GM21786 (cell line): ENCODE data around the gene CDKAL1.
"Not testable (repeated sequence)": the region's sequence is repeated elsewhere in the genome, so short reads cannot be mapped to it uniquely, and the experiment has no call there.

Experiments used
- ATAC-seq: cut with Tn5 transposase; IDR thresholded peaks from one replicate; pipeline ENCODE4 v1.9.1; 2021; ENCODE audit not compliant: unreplicated experiment

Gene CDKAL1

GRCh38 chr6:20909621-20910020 is 375.4 kb downstream of the CDKAL1 start:
- ATAC-seq, result no peak

DNA sequence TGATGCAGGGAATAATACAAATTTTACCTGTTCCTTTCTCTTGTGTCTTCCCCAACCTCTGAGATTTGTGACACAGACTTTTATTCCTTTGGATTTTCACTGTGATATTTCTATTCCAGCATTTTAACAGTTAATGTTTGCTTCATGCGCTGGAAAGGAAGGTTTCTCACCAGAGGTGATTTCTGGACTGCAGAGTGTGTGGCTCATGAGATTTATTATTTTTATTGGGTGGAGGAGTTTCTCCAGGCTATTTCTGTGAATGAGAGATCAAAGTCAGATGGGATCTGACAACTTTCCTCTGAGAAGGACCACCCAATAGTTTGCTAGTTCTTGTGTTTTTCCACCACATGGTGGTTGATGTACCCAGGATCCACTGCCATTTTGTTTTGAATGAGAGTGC is 377.5 kb downstream of the CDKAL1 start:
- ATAC-seq, result no peak

DNA sequence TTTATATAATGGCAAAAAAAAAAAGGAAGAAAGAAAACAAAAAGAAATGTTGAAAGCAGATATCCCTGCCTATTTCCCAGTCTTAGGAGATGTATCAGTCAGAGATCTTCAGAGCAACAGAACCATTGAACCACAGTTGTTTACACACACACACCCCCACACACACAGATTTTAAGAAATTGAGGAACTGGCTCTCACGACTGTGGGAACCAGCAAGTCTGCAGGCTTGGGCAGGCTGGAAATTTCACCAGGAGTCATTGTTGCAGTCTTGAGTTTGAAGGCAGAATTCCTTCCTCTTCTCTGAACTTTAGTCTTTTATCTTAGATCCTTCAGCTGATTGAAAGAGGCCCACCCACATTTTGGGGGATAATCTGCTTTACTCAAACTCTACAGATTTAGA is 380.9 kb downstream of the CDKAL1 start:
- no peak for ATAC-seq

DNA sequence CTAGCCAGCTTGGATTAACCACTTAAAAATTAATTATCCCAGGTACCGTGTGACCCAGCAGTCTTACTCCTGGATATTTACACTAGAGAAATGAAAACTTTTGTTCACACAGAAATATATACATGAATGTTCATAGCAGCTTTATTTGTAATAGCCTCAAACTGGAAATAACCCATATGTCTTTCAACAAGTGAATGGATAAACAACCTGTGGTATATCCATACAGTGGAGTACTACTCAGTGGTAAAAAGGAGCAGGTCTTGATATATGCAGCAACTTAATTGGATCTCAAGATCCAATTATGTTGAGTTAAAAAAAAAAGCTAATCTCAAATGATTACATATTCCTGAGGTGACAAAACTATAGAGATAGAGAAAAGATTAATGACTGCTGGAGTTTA is 381.4 kb downstream of the CDKAL1 start:
- ATAC-seq, result no peak

- ATAC-seq, result no peak
Observed at GRCh38 chr6:20916086-20916485, 381.8 kb downstream of the CDKAL1 start.

DNA sequence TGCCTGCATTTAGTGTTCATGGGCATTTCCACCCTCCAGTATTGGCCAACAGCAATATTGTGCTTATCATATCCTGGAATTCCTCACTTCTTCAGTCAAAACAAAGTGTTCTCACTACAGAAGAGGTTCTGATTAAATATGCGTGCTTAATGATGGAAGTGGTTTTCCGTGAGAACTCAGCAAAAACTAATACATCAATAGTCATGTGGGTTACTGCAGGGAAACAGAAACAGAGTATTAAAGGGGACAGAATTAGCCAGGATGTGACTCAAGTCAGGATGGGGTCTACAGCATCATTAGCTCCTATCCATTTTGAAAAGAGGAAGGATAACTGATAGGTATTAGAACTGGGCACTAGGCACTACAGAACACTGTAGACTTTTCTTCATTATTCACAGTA is 384.6 kb downstream of the CDKAL1 start:
- ATAC-seq, result peak; percentile 35

- ATAC-seq, result peak; percentile 66
Observed at GRCh38 chr6:20919677-20920385, 385.6 kb downstream of the CDKAL1 start.

- ATAC-seq, result no peak
Observed at GRCh38 chr6:20921578-20921977, 387.3 kb downstream of the CDKAL1 start.

DNA sequence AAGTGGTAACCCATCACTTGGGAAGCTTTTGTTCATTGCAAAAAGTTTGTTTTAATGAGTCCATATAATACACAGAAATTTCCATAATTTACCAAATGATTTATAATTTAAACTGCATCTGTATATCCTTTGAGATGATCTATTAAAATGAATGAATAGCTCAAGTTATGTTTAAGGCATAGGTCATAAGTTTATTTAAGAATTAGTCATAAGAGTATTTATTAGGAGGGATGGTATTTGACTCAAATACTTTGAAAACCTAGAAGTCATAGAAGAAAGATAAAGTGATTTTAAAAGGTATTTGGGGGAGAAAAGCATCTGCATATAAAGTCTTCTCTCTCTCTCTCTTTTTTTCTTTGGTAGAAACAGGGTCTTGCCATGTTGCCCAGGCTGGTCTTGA is 388.5 kb downstream of the CDKAL1 start:
- ATAC-seq, result no peak

DNA sequence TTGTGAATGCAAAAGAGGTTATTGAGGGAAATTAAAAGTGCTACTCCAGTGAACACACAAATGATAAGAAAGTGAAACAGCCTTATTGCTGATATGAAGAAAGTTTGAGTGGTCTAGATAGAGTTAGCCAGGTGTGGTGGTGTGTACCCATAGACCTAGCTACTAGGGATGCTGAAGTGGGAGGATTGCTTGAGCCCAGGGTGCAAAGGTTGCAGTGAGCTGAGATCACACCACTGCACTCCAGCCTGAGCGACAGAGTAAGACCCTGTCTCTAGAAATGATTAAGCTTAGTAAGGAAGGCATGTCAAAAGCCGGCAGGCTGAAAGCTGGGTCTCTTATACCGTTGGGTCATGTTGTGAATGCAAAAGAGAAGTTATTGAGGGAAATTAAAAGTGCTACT is 389.8 kb downstream of the CDKAL1 start:
- not testable (repeated sequence) for ATAC-seq

DNA sequence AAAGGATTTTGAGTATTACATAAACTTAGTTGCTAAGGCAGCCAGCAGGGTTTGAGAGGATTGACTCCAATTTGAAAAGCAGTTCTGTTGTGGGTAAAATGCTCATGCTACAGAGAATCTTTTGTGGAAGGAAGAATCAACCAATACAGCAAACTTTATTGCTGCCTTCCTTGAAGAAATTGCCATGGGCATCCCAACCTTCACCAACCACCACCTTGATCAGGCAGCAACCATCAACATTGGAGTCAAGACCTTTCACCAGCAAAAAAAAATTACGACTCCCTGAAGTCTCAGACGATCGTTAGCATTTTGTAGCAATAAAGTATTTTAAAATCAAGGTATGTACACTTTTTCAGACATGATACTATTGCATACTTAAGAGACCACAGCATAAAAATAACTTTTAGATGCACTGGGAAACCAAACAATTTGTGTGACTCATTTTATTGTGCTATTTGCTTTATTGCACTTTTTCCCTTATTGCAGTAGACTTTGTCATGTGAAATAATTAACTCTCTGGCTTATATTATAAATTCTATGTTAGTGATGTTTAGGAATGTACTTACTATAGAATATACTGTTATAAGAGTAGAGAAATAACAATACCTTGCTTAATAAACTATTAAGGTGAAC is 390.8 kb downstream of the CDKAL1 start:
- no peak for ATAC-seq

GRCh38 chr6:20927130-20927860 is 393.0 kb downstream of the CDKAL1 start:
- ATAC-seq, result no peak

GRCh38 chr6:20929283-20929682 is 395.0 kb downstream of the CDKAL1 start:
- ATAC-seq, result no peak

DNA sequence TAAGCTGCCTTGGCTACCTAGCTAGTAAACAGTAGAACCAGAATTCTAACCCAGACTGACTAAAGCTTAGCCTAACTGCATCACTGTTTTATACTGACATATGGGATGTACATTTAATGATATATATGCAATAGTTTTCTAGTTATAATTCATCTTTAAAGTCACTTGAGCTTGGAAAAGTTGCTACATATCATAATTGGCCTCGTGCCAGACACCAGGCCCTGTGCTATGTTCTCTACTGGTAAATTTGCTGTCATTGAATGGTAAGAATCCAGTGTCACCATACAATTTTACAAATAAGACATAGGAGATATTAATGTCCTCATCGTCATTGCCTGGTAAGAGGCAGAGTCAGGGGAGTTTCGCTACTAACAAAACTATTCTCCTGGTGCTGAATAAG is 396.8 kb downstream of the CDKAL1 start:
- no peak for ATAC-seq

GRCh38 chr6:20931772-20932171 is 397.5 kb downstream of the CDKAL1 start:
- no peak for ATAC-seq

DNA sequence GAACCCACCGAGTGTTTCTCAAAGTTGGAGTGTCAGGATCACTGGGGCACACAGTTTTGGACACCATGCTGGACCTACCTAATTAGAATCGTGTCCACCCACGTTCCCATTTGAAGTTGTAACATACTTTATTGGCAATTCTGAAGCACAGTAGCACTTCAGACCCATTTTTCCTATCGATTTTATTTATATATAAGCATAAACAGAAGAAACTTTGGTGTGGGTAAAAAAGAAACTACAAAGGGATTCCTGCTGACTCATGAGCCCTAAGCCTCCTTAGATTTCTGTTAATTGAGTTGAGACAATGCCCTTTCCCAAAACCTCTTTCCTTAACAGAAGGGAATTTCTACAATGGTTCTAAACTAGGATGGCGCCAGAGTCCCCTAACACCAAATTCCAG is 398.0 kb downstream of the CDKAL1 start:
- no peak for ATAC-seq

DNA sequence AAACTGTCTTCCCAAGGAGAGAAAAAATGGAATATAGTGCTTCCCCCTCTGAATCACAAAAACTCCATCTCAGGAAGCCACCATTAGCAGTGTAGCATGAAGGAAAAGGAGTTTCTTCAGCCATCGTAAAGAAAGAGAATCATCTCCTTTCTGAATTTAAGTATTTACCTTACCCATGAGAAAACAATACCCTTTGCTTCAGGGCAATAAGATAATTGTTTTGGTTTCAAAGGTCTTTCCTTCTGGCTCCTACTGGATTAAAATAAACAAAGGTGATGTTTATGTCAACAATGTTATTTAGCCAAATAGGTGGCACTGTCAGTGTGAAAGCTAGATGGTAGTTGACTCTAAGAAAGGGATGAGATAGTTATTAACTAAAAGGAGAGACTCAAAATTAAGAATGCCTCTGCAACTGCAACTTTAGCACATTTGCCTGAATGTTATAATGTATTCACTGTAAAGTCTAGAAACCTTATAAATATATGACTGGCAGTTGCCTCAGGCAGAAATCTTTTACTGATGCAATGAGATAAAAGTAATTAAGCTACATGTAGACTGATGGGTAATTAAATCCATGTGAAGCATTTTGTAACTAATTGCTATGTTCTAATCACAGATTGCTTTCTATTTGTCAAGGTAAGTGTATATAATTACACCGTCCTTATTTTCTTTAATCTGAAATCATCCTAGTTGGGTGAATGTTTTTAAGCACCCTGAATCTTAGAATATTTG is 399.0 kb downstream of the CDKAL1 start:
- no peak for ATAC-seq

GRCh38 chr6:20936949-20937348 is 402.7 kb downstream of the CDKAL1 start:
- ATAC-seq, result no peak

DNA sequence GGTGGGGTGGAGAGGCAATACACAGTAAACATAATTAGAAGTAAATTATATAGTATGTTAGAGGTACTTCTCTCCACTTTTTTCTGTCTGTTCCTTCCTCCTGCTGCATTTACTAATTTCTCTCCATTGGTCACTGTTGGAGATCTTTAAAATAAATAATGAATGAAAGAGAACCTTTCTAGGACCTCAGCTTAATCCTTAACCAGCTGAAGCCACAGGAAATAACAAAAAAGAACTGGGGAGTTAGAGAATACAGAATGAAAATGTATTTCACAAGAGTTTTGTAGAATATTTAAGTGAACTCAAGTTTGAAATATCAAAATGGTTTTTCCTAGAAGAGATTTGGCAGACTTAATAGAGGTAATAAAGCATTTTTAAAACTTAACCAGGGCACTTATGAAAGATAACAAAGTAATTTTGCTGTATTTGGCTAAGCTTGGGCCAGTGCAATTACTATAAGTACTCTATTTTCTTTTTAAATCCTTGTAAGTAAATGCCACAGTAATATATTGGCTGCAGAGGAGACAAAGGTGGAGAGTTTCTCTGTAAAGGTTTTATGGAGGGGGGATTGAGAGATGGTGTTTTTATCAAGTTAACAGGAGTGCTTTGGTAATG is 405.0 kb downstream of the CDKAL1 start:
- no peak for ATAC-seq

GRCh38 chr6:20943040-20943627 is 408.9 kb downstream of the CDKAL1 start:
- no peak for ATAC-seq

DNA sequence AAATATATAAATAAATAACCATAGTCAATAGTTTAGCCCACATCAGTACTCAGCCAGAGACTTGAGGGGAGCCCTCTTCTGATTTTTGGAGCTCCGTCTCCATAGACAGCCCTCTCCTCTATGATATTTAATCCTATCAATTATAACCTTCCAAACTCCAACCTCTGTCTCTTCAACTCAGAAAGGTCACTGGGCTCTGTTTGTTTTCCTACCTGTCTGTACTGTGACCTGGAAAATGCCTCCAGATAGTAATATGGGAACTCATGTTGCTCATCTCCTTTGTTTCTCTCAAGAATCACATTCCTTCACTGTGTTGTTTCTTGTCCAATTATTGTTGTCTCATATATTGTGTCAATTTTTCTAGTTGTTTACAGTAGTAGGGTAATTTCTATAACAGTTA is 409.7 kb downstream of the CDKAL1 start:
- ATAC-seq, result no peak
